ENCODE data around the gene ACKR2. TPM values are rescaled to one million over a fixed set of nuclear protein-coding genes. Genes with fewer than 3 reads are reported as not detected.

ACKR2 gene
- total RNA-seq, 1 experiment from 2014 or later = 0.28 TPM

DNA sequence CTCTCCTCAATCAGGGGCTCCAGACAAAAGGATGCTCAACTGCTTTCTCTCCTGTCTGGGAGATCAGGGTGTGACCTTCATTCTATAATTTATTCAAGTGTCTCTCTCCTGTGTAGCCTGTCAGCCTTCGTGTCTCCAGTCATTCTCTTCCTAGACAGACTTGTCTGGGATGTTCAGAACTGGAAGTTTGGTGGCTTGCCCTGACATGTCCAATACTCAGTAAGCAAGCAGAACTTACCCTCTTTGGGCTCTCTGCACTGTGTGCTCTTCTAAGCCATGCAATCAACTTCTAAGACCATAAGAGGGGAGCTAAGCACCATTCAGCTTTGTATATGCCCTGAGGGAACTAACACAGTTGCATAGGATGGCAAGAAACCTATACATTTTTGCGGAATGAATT, 14.1 kb downstream of the ACKR2 start:
- no peaks in the 10 kb centered on the region for H3K36me3 Mint-ChIP-seq
- no peak overlapping the region for H3K27ac Mint-ChIP-seq
- no peak overlapping the region for H3K4me3 Mint-ChIP-seq
- DNase-seq (ENCODE audit: low spot score) = no peak
- peaks cover 4% of the 10 kb centered on the region for H3K9me3 Mint-ChIP-seq
- H3K4me1 Mint-ChIP-seq = peaks cover 14% of the 10 kb centered on the region
- ATAC-seq = no peak
- TF ChIP-seq ATF1 (CRISPR knock-in tag; IDR thresholded peaks at IDR 0.05) = no peak
- no peak for TF ChIP-seq SOX15 (CRISPR knock-in tag; IDR thresholded peaks at IDR 0.05)
- TF ChIP-seq, protein P1, sequence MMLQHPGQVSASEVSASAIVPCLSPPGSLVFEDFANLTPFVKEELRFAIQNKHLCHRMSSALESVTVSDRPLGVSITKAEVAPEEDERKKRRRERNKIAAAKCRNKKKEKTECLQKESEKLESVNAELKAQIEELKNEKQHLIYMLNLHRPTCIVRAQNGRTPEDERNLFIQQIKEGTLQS (CRISPR knock-in tag; conservative IDR thresholded peaks at IDR 0.05) = no peak
- TF ChIP-seq ELF4 (CRISPR knock-in tag; IDR thresholded peaks at IDR 0.05; ENCODE audit: low read depth) = no peak
- no peak for TF ChIP-seq SP1 (CRISPR knock-in tag; conservative IDR thresholded peaks at IDR 0.05)
- no peak for TF ChIP-seq ZNF219 (CRISPR knock-in tag; IDR thresholded peaks at IDR 0.05; ENCODE audit: borderline replicate concordance)
- TF ChIP-seq NFE2L1 (CRISPR knock-in tag; IDR thresholded peaks at IDR 0.05) = no peak
- TF ChIP-seq ZNF425 (CRISPR knock-in tag; conservative IDR thresholded peaks at IDR 0.05) = no peak
- no peak for TF ChIP-seq ZNF317 (CRISPR knock-in tag; IDR thresholded peaks at IDR 0.05; ENCODE audit: borderline replicate concordance, low read depth)
- no peak for TF ChIP-seq PRRX2 (CRISPR knock-in tag; IDR thresholded peaks at IDR 0.05)
- no peak for TF ChIP-seq SMAD4 (CRISPR knock-in tag; IDR thresholded peaks at IDR 0.05)
- TF ChIP-seq, protein P2, sequence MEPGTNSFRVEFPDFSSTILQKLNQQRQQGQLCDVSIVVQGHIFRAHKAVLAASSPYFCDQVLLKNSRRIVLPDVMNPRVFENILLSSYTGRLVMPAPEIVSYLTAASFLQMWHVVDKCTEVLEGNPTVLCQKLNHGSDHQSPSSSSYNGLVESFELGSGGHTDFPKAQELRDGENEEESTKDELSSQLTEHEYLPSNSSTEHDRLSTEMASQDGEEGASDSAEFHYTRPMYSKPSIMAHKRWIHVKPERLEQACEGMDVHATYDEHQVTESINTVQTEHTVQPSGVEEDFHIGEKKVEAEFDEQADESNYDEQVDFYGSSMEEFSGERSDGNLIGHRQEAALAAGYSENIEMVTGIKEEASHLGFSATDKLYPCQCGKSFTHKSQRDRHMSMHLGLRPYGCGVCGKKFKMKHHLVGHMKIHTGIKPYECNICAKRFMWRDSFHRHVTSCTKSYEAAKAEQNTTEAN (CRISPR knock-in tag; IDR thresholded peaks at IDR 0.05) = no peak
- TF ChIP-seq, protein P3, sequence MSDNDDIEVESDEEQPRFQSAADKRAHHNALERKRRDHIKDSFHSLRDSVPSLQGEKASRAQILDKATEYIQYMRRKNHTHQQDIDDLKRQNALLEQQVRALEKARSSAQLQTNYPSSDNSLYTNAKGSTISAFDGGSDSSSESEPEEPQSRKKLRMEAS (CRISPR knock-in tag; IDR thresholded peaks at IDR 0.05) = no peak
- TF ChIP-seq MYBL2 (CRISPR knock-in tag; IDR thresholded peaks at IDR 0.05) = no peak
- TF ChIP-seq, protein P4, sequence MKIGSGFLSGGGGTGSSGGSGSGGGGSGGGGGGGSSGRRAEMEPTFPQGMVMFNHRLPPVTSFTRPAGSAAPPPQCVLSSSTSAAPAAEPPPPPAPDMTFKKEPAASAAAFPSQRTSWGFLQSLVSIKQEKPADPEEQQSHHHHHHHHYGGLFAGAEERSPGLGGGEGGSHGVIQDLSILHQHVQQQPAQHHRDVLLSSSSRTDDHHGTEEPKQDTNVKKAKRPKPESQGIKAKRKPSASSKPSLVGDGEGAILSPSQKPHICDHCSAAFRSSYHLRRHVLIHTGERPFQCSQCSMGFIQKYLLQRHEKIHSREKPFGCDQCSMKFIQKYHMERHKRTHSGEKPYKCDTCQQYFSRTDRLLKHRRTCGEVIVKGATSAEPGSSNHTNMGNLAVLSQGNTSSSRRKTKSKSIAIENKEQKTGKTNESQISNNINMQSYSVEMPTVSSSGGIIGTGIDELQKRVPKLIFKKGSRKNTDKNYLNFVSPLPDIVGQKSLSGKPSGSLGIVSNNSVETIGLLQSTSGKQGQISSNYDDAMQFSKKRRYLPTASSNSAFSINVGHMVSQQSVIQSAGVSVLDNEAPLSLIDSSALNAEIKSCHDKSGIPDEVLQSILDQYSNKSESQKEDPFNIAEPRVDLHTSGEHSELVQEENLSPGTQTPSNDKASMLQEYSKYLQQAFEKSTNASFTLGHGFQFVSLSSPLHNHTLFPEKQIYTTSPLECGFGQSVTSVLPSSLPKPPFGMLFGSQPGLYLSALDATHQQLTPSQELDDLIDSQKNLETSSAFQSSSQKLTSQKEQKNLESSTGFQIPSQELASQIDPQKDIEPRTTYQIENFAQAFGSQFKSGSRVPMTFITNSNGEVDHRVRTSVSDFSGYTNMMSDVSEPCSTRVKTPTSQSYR (CRISPR knock-in tag; IDR thresholded peaks at IDR 0.05) = no peak
- TF ChIP-seq, protein P5, sequence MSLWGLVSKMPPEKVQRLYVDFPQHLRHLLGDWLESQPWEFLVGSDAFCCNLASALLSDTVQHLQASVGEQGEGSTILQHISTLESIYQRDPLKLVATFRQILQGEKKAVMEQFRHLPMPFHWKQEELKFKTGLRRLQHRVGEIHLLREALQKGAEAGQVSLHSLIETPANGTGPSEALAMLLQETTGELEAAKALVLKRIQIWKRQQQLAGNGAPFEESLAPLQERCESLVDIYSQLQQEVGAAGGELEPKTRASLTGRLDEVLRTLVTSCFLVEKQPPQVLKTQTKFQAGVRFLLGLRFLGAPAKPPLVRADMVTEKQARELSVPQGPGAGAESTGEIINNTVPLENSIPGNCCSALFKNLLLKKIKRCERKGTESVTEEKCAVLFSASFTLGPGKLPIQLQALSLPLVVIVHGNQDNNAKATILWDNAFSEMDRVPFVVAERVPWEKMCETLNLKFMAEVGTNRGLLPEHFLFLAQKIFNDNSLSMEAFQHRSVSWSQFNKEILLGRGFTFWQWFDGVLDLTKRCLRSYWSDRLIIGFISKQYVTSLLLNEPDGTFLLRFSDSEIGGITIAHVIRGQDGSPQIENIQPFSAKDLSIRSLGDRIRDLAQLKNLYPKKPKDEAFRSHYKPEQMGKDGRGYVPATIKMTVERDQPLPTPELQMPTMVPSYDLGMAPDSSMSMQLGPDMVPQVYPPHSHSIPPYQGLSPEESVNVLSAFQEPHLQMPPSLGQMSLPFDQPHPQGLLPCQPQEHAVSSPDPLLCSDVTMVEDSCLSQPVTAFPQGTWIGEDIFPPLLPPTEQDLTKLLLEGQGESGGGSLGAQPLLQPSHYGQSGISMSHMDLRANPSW (CRISPR knock-in tag; conservative IDR thresholded peaks at IDR 0.05; ENCODE audit: low read depth) = no peak
- no peaks in the 10 kb centered on the region for H3K27me3 Mint-ChIP-seq (ENCODE audit: low read depth)
- POLR2A ChIA-PET = no interaction called here
- CTCF ChIA-PET = interaction anchor here (1.8 kb wide), 1 partner anchor 7 kb away, joined by 7 read pairs; no protein-coding TSS in a partner anchor

- ATAC-seq (no peak), DNase-seq (ENCODE audit: low spot score) (no peak)
- no peak overlapping the region for H3K4me3 Mint-ChIP-seq
- no peak overlapping the region for H3K27ac Mint-ChIP-seq
- ChIA-PET CTCF (no interaction called here), POLR2A (no interaction called here)
- H3K36me3 Mint-ChIP-seq = no peaks in the 10 kb centered on the region
- no peaks in the 10 kb centered on the region for H3K27me3 Mint-ChIP-seq (ENCODE audit: low read depth)
- H3K9me3 Mint-ChIP-seq = peaks cover 4% of the 10 kb centered on the region
- H3K4me1 Mint-ChIP-seq = peaks cover 18% of the 10 kb centered on the region
- TF ChIP-seq ZNF317 (CRISPR knock-in tag; IDR thresholded peaks at IDR 0.05; ENCODE audit: borderline replicate concordance, low read depth) = no peak
- no peak for TF ChIP-seq NFE2L1 (CRISPR knock-in tag; IDR thresholded peaks at IDR 0.05)
- TF ChIP-seq GRHL2 (CRISPR knock-in tag; IDR thresholded peaks at IDR 0.05; ENCODE audit: insufficient replicate concordance, severe bottlenecking) = no peak
- TF ChIP-seq, protein P6, sequence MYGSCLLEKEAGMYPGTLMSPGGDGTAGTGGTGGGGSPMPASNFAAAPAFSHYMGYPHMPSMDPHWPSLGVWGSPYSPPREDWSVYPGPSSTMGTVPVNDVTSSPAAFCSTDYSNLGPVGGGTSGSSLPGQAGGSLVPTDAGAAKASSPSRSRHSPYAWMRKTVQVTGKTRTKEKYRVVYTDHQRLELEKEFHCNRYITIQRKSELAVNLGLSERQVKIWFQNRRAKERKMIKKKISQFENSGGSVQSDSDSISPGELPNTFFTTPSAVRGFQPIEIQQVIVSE (CRISPR knock-in tag; IDR thresholded peaks at IDR 0.05; ENCODE audit: borderline replicate concordance) = no peak
- no peak for TF ChIP-seq NR2C2 (CRISPR knock-in tag; IDR thresholded peaks at IDR 0.05)
- TF ChIP-seq NR1H2 (CRISPR knock-in tag; IDR thresholded peaks at IDR 0.05) = no peak
- TF ChIP-seq HMGXB4 (CRISPR knock-in tag; IDR thresholded peaks at IDR 0.05) = no peak
- no peak for TF ChIP-seq ZBTB21 (CRISPR knock-in tag; IDR thresholded peaks at IDR 0.05; ENCODE audit: borderline replicate concordance)
Measured at GRCh38 chr3:42826141-42826540, 16.9 kb downstream of the ACKR2 start.
